MM.1S (cell line): Measurements from ENCODE around the gene SLC46A2.

Source experiments
- CTCF ChIP-seq: fragments of 300-600 bp; sonication (generic); IDR thresholded peaks from 2 replicates; pipeline ENCODE4 v1.5.1; 2016; ENCODE audit warnings: antibody characterized with exemption, low read length, mixed read lengths
- EZH2 ChIP-seq: fragments of 300-600 bp; sonication (generic); optimal IDR thresholded peaks from 2 replicates; pipeline ENCODE3; 2017; ENCODE audit warnings: low read depth, mild to moderate bottlenecking, antibody characterized with exemption, low read length, mixed read lengths
- EZH2phosphoT487 ChIP-seq: fragments of 300-600 bp; sonication (generic); IDR thresholded peaks from 2 replicates; pipeline ENCODE4 v1.6.1; 2018; ENCODE audit warnings: antibody characterized with exemption, low read length

GRCh38 chr9:112861638-112862555 is 28.8 kb downstream of the SLC46A2 start:
- TF ChIP-seq CTCF (no peak), EZH2phosphoT487 (no peak), EZH2 (no peak)
